GM18498 (cell line): ENCODE data around the gene ZDHHC15.
"Not testable (repeated sequence)": the region's sequence is repeated elsewhere in the genome, so short reads cannot be mapped to it uniquely, and the experiment has no call there.

Experiments
- ATAC-seq: cut with Tn5 transposase; IDR thresholded peaks from one replicate; pipeline ENCODE4 v1.9.1; 2021; ENCODE audit warnings: mild to moderate bottlenecking, moderate library complexity; ENCODE audit not compliant: unreplicated experiment

ZDHHC15 gene, protein sequence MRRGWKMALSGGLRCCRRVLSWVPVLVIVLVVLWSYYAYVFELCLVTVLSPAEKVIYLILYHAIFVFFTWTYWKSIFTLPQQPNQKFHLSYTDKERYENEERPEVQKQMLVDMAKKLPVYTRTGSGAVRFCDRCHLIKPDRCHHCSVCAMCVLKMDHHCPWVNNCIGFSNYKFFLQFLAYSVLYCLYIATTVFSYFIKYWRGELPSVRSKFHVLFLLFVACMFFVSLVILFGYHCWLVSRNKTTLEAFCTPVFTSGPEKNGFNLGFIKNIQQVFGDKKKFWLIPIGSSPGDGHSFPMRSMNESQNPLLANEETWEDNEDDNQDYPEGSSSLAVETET

GRCh38 chrX:75522565-75523431 is at the start of gene ZDHHC15:
Gene ZDHHC15, minus strand, starts transcription at chrX:75523037. Its CDS starts 13 bp downstream, at chrX:75523024.
- ATAC-seq, result peak; percentile 47

DNA sequence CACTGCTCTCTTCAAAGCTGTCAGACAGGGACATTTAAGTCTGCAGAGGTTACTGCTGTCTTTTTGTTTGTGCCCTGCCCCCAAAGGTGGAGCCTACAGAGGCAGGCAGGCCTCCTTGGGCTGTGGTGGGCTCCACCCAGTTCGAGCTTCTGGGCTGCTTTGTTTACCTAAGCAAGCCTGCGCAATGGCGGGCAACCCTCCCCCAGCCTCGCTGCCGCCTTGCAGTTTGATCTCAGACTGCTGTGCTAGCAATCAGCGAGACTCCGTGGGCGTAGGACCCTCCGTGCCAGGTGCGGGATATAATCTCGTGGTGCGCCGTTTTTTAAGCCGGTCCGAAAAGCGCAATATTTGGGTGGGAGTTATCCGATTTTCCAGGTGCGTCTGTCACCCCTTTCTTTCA is 37.7 kb upstream of the ZDHHC15 start:
- ATAC-seq, result not testable (repeated sequence)

GRCh38 chrX:75547783-75548182 is 24.9 kb upstream of the ZDHHC15 start:
- no peak for ATAC-seq

DNA sequence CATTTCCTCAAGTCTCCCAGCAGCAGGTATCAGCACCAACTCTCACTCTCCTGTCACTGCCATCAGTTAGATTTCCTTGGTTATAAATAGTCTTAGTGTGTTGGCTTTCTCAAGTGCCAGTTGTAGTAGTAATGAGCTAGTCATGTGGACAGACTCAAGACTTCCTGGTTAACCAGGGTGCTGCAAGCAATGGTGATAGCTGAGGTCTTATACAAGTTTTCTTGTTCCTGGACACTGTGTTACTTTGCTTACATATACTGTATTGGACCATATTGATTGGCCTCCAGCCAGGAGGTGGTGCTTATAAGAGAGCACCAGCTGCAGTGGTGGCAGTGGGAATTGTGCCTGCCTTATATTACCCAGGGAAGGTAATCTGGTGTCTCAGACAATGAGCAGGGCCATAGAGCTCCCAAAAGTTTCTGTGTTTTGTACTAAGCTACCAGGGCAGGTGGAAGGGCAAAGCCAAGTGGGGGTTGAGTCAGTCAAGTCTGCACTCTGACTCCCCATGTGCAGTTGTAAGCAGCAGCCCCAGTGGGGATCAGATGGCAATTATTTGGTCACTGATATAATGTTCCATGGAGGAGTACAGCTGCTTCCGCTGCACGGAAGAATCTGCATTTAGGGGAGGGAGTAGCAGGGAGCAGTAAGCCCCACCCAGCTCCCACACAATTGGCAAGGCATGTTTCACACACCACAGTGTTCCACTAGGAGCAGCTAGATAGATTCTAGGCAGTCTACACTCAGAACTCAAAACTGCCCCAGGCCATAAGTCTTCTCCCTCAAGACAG is 24.1 kb upstream of the ZDHHC15 start:
- ATAC-seq, result no peak

DNA sequence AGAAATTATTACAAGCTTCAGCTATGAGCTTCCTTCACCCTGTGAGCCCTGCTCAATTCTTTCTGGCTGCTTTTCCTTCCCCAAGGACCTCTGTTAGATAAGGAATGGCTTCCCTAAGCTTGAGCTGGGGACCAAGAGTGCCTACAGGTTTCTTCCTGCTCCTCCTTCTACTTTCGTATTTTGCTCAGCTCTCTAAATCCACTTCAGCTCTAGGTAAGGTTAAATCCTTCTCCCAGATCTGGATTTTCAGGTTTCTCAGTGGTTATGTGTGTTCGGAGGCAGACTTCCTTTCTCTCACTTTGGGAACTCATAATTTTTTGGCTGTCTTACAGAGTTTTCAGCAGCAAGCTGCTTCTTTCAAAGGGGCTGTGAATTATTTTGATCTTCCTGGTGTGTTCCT is 21.9 kb upstream of the ZDHHC15 start:
- ATAC-seq, result no peak

GRCh38 chrX:75483933-75484332 is 38.9 kb downstream of the ZDHHC15 start:
- ATAC-seq, result no peak

DNA sequence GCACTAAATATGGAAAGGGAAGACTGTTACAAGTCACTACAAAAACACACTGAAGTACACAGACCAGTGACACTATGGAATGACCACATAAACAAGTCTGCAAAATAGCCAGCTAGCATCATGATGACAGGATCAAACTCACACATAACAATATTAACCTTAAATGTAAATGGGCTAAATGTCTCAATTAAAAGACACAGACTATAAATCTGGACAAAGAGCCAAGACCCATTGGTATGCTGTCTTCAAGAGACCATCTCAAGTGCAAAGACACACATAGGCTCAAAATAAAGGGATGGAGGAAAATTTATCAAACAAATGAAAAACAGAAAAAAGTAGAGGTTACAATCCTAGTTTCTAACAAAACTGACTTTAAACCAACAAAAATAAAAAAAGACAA is 61.1 kb downstream of the ZDHHC15 start:
- not testable (repeated sequence) for ATAC-seq

DNA sequence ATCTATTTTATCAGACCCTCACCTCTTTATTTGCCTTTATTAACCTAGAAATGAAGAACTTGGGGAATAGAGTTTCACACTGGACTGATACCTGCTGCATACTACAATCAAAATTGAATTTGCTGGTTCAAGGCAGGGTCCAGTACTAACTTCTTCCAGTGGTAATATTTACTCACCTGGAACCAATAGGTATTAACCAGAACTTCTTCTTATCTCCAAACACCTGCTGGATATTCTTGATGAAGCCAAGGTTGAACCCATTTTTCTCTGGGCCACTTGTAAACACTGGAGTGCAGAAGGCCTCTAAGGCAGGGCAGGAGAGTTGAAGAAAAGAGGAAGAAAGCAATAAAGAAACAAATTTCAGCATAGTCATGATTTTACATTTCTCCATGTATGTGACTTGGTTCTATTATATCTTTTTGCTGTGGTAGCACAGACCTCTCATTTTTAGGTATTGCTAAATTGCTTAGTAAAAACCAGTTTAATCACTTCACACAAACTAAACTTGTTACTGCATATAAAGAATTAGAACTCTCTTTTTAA is 101.1 kb downstream of the ZDHHC15 start:
- no peak for ATAC-seq

DNA sequence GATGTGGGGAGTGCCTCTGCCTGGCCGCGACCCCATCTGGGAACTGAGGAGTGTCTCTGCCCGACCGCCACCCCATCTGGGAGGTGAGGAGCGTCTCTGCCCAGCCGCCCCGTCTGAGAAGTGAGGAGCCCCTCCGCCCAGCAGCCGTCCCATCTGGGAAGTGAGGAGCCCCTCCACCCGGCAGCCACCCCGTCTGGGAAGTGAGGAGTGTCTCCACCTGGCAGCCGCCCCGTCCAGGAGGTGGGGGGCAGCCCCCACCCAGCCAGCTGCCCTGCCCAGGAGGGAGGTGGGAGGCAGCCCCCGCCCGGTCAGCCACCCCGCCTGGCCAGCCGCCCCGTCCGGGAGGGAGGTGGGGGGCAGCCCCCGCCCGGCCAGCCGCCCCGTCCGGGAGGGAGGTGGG is 115.7 kb downstream of the ZDHHC15 start:
- not testable (repeated sequence) for ATAC-seq

GRCh38 chrX:75390470-75390869 is 132.4 kb downstream of the ZDHHC15 start:
- no peak for ATAC-seq

GRCh38 chrX:75369721-75370120 is 153.1 kb downstream of the ZDHHC15 start:
- ATAC-seq, result no peak

- no peak for ATAC-seq
Measured at GRCh38 chrX:75366861-75367260, 156.0 kb downstream of the ZDHHC15 start.

DNA sequence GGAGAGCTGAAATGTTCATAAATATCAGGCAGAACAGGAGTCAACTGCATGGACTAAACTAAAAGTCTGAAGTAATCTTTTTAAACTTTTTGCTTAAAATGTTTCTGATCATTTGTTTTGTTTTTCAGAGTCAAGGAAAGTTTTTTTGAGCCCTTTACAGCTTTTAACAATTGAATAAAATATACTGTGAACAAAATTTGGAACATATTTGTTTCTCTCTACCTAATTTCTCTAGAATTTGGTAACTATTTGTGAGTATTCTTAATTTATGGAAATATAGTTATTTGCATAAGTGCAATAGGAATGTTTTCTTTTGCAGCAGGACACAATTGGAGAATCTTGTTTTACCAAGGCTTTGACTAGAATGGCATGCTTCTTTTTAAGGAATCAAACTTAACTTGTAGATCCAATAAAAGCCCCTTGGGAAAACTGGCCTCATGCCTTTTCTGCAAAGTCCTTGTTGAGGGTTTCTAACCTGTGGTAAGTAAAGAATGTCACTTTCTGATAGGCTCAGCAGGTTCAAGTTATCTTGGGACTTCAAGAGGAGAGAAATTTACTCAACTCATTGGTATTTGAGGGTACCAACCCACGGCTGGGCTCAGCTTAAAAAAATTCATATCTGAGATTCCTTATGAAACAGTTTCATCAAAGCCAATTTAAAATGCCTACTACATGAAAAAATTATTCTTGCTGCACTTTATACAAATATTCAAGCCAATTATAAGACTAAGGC is 157.4 kb downstream of the ZDHHC15 start:
- ATAC-seq, result no peak

- ATAC-seq, result no peak
Measured at GRCh38 chrX:75361788-75362187, 161.0 kb downstream of the ZDHHC15 start.

DNA sequence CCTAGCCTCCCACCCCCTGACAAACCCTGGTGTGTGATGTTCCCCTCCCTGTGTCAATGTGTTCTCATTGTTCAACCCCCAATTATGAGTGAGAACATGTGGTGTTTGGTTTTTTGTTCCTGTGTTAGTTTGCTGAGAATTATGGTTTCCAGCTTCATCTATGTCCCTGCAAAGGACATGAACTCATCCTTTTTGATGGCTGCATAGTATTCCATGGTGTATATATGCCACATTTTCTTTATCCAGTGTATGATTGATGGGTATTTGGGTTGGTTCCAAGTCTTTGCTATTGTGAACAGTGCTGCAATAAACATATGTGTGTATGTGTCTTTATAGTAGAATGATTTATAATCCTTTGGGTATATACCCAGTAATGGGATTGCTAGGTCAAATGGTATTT is 174.2 kb downstream of the ZDHHC15 start:
- ATAC-seq, result not testable (repeated sequence)

DNA sequence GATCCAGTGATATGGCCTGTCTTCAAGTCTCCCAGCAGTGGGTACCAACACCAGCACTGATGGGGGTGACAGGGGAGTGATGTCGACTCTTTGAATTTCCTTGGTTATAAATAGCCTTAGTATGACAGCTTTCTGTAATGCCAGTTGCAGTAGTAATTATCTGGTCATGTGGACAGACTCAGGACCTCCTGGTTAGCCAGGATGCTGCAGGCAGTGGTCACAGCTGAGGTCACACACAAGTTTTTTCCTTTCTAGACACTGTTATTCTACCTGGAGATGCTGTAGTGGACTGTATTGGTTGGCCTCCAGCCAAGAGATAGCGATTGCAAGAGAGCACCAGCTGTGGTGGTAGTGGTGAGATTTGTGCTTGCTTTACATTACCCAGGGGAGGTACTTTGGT is 185.3 kb downstream of the ZDHHC15 start:
- ATAC-seq, result no peak

DNA sequence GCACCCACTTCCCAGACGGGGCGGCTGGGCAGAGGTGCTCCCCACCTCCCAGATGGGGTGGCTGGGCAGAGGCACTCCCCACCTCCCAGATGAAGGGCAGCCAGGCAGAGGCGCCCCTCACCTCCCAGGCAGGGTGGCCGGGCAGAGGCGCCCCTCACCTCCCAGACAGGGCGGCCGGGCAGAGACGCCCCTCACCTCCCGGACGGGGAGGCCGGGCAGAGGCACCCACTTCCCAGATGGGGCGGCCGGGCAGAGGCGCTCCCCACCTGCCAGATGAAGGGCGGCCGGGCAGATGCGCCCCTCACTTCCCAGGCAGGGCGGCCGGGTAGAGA is 187.7 kb downstream of the ZDHHC15 start:
- no peak for ATAC-seq

GRCh38 chrX:75334407-75335126 is 188.3 kb downstream of the ZDHHC15 start:
- ATAC-seq, result not testable (repeated sequence)

- ATAC-seq, result no peak
Measured at GRCh38 chrX:75327607-75328006, 195.2 kb downstream of the ZDHHC15 start.
